SKM-1 (cell line): Measurements from ENCODE around the gene WNT1.

ENCODE experiments used
- DNase-seq: peaks from one replicate; lab custom pipeline; 2025; ENCODE audit not compliant: unreplicated experiment; lab: John Stamatoyannopoulos, UW

The WNT1 gene

GRCh38 chr12:48961331-48961730 is 16.8 kb upstream of the WNT1 start:
- DNase-seq: no peak

DNA sequence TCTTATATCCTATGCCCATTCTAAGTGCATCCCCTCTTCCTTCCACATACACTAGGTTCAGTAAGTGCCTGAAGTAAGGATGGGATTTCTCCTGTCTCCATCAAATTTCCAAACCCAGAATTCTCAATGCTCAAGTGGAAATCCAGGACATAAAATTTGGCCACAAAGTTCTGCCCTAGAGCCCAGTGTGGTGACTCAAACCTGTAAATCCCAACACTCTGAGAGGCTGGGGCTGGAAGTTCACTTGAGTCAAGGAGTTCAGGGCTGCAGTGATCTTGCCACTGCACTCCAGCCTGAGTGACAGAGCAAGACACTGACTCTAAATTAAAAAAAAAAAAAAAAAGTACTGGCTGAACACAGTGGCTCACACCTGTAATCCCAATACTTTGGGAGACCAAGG is 16.3 kb upstream of the WNT1 start:
- no peak for DNase-seq

GRCh38 chr12:48965298-48965838 is 12.8 kb upstream of the WNT1 start:
- no peak for DNase-seq

- DNase-seq: no peak
These were observed 11.8 kb upstream of the WNT1 start for GRCh38 chr12:48966177-48966895.

- no peak for DNase-seq
These were observed 10.1 kb upstream of the WNT1 start for GRCh38 chr12:48967991-48968390.

GRCh38 chr12:48968467-48968866 is 9.7 kb upstream of the WNT1 start:
- no peak for DNase-seq

DNA sequence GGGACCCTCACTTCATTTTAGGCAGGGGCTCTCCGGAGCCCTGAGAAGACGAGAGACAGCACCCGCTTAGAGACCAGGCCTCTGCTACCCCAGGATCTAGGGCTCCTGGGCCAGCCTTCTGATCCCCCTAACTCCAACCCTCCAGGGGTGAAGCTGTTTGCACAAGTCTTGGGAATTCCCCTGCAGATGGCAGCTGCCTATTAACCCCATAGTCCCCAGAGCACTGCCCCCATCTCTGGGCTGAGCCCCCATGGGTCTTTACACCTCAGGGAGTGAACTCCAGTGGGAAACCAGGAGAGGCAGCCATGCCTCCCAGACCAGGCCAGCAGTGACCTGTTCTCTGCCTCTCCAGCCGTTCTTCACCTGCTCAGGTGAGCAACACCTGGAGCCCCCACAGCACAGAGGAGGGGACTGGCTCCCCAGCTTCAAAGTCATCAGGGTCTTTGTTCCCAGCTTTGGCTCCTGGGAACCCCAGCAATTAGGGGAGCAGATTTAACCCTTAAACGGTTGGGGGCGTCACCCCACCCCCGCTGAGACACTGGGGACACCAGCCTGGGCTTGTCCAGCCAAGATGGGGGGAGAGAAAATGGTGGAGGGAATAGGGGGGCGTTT is 8.9 kb upstream of the WNT1 start:
- DNase-seq: no peak

DNA sequence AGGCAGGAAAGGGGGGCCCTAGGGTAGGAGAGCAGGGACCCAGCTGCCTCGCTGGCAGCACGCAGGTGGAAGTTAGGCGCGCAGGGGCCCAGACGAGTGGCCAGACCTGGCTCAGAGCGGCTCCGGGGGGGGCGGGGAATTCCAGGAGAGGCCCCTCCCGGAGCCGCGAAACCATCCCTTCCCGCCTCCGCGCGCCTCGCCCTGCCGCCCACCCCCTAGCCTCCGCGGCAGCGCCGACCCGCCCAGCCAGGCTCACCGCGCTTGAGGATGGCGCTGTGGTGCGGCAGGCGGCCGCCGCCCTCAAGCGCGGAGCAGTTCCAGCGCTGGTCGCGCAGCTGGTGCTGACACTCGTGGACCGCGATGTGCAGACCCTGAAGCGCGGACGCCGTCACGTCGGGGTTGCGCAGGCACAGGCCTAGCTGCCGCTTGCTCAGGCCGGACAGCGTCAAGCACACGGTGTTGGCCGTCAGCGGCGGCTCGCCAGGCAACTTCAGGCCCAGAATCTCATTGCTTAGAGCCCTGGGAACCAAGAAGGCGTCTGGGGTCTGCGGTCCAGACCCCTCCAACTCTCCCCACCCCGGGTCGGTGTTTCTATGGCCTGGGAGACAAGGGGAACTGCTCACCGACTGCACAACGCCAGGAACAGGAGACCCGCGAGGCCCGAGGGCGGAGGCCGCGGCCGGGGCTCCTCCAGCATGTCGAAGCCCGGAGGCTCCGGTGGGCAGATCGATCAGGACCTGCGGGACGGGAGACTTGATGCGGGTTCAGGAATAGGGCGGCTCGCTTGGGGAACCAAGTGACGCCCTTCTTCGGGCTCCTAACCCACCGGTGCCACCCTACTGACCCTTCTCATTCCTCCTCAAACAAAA is 8.1 kb upstream of the WNT1 start:
- no peak for DNase-seq

DNA sequence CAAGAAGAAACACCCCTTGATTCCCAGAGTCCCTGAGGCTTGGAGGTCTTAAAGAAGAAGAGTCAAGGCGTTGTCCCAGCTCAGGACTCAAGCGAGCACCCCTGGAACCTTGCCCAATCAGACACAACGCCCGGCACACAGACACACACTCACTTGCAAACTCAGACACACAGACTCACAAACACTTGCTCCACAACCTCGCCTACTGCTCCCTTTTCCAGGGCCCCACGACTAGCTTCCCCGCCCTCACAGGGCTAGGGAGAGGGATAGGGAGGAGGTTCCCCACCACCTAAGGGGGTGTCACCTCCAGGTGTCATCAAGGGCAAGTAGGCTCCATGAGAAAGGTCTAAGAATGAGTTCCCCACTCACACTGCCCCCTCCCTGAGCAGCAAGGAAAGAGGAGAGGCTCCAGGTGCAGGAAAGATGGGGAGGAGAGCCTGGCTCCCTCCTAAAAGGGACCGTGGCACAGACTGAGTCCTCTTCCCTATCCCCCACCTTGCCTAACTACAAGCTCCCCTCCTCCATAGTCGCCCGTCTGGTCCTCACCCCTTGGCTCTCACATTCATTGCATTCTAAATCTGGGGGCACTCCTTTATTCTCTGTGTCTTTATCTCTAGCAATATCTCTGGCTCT is 7.3 kb upstream of the WNT1 start:
- no peak for DNase-seq

DNA sequence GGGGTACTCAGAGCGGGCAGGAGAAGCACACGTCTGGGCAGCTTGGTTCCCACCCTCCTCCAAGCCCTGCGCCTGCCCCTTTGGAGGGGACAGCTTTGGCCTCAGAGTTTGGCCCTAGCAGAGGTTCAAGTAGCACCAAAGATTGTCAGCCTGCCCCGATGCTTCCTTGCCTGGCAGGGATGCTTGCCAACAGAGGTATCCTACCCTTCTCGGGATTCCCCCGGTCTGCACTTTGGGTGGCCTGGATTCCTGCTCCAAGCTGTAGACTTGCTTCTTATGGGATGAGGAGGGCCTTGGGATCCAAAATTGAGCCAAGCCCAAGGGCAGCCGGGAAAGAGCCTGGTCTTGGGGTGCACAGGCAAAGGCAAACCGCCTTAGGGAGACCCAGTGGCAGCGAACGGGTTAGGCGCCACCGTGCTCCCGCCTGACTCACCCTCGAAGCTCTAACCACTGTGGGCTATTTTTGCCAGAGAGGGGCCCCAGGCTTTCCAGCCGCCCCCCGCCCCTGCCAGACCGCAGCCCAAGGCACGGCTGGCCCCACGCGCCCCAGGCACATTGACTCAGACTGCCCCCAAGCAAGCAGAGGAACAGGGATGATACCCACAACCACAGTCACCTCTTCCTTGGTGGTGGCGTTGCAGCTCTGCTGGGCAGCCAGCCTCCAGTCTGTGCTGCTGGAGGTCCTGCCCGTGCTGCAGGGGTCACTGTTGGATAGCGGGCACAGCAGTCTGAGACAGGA is 5.7 kb upstream of the WNT1 start:
- DNase-seq: peak; percentile 34

DNA sequence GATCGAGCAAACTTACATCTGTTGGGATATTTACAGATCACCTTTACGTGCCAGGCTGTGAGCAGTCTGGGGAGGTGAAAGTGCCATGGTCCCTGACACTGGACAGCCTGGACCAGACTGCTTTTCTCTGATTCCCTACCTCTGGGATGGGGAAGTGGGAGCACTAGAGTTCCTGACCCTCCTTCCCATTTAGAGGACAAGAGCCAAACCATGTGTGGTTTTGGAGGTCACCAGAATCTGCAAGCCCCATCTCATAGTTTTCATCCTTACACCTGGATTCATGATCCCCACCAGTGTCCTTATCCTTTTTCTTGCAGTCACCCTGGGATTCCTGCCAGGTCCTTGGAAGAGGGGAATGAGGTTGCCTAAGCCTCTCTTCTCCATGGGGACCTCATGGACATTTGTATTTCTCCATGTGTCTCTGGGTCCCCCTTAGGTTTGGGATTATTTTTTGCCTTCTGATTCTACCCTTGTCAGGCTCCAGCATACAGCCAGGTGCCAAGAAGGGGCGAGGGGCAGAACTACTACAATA is 5.1 kb upstream of the WNT1 start:
- DNase-seq: no peak

DNA sequence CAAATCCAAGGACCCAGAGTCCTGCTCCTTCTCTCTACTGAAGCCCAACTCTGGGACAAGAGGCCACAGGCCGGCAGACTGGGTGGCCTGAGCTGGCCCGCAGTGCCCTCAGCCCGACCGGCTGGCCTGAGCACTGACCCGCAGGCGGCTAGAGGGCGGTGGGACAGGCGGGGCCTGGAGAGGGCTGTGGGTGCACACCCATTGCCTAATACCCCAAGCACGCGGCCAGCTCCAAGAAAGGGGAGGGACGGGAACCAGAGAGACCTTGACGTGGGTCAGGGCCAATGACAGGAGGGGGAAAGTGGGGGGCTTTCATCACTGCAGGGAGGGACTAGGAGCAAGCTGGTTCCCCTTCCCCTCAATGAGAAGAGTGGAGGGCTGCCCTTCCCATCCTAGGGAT is 4.6 kb upstream of the WNT1 start:
- no peak for DNase-seq

DNA sequence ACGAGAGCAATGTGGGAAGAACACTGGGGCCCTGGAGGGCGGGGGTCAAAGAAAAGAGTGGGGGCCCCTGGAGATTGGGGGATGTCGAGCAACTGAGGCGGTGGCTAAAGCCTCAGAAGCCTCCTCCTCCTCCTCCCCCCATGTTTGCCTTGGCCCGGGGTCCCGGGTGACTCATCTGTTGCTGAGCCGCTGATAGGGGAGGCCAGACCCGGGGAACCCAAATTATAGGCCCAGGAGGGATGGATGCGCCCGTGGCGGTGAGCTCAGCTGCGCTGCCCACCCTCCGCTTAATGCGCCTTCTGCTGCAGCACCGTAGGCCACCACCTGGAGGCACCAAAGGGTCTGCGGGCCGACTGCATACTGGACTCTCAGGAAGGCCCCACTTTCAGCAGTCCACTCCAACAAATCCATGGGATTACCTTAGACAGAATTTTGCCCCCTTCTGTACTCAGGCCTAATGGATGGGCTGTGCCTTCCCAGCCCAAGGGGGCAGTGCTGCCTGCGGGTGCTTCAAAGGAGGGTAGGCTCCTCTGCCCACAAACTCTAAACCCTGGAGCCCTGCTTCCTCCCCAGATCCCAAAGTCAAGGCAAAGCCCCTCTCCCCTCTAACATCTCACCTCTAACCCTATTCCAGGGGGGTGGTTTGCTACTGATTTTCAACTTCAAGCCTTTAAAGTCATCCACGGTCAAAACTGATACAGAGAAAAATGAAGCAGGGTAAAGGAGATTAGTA is 4.0 kb upstream of the WNT1 start:
- no peak for DNase-seq

GRCh38 chr12:48977290-48978281 is 536 bp upstream of the WNT1 start:
- DNase-seq: peak; percentile 21

DNA sequence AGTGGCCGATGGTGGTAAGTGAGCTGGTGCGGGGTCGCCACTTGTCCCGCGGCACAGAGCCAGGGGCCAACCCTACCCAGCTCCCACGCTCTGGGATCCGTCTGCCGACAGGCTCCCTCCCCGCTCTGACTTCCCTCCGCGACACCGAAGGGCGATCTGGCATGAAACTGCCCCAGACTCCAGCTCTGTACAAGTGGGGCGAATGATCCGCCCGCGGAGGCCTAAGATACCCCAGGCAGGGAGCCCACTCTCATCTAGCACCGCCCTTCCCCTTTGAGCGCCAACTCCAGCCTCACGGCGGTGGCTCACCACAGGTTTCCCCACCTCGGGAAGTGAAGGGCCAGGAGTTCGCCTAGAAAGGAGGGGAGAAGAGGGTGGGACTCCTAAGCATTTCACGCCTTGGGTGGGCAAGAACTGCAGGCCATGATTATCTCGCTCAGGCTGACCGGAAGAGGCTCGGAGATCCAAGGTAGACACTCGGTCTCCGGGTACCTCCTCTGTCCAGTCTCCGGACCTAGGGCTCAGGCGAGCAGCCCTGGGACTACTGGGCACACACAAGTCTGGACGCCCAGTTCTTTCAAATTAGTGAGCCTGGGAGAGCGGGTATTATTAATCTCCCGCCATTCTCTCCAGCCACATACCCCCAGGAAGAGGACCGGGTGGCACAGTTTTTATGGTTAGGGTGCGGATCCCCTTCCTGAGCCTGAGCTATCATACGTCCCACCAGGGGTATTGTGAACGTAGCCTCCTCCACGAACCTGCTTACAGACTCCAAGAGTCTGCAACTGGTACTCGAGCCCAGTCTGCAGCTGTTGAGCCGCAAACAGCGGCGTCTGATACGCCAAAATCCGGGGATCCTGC is 849 bp downstream of the WNT1 start:
- no peak for DNase-seq

DNA sequence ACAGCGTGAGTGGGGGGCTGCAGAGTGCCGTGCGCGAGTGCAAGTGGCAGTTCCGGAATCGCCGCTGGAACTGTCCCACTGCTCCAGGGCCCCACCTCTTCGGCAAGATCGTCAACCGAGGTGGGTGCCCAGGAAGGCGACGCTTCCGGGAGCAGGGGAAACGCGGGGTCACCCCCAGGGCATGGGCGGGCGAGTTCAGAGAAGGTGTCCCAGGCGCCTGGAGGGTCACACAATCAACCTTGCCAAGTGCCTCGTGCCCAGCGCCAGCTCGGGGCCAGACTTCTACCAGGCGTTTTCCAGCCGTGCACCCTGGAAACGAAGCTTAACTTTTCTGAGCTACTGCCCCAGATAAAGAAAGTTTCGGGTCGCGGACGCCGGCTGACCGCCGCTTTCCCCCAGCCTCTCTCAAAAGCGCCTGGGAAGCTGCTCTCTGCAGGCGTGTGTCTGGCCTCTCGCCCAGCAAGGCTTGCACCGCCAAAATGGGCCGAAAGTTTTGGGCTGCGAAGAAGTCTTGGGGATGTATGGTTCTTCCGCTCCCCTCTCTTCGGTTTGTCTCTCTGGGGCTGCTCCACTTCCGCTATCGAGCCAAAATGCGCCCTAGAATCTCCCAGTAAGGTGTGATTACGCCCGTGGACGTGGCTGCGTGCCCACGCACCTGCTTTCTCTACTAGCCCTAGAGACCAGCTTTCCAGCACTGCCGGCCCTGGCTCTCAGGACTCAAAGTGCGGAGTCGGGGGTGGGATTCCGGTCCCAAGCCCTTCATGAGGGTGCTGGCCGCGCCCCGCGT is 1.7 kb downstream of the WNT1 start:
- no peak for DNase-seq
